HepG2 (cell line): ENCODE measurements around the gene TBC1D1. TPM values are rescaled to one million over a fixed set of nuclear protein-coding genes. Genes with fewer than 3 reads are reported as not detected.

ENCODE experiments used
- AGO2 ChIP-seq: fragments of 200-400 bp; formaldehyde crosslinking; optimal IDR thresholded peaks from 2 replicates; pipeline ENCODE3; 2017; ENCODE audit warnings: mild to moderate bottlenecking, low read depth, low read length, moderate library complexity
- ATM ChIP-seq: fragments of 450-650 bp; IDR thresholded peaks from 2 replicates; pipeline ENCODE4 v1.7.1; 2017; ENCODE audit warnings: mild to moderate bottlenecking, borderline replicate concordance
- CENPX ChIP-seq: sonication (generic); formaldehyde crosslinking; IDR thresholded peaks from 2 replicates; pipeline ENCODE4 v1.9.0; 2021; ENCODE audit warnings: mild to moderate bottlenecking, missing genetic modification reagents, moderate library complexity
- EP300 ChIP-seq, 3 experiments: sonication (generic) in 1 of 3; formaldehyde crosslinking in 1 of 3; IDR thresholded peaks; 2 replicates each; pipeline versions ENCODE4 v1.5.1 to v1.6.1; 2011 to 2020; ENCODE audit warnings: low read depth in 2 of 3, low read length in 2 of 3, borderline replicate concordance in 1 of 3, improper control_type of control experiment in 1 of 3, mild to moderate bottlenecking in 1 of 3, missing genetic modification reagents in 1 of 3, moderate library complexity in 1 of 3
- HMGXB4 ChIP-seq, 2 experiments: sonication (generic) in 1 of 2; formaldehyde crosslinking in 1 of 2; IDR thresholded peaks; 2 replicates each; pipeline versions ENCODE4 v1.4.0 to v1.6.1; 2018 to 2020; ENCODE audit warnings: missing genetic modification reagents in 2 of 2, borderline replicate concordance in 1 of 2, low read depth in 1 of 2, mild to moderate bottlenecking in 1 of 2, missing biosample characterization in 1 of 2
- JDP2 ChIP-seq: sonication (generic); formaldehyde crosslinking; IDR thresholded peaks from 2 replicates; pipeline ENCODE4 v1.8.1; 2022; ENCODE audit warnings: missing genetic modification reagents, borderline replicate concordance
- JUN ChIP-seq: sonication (generic); formaldehyde crosslinking; IDR thresholded peaks from 2 replicates; pipeline ENCODE4 v1.4.0; 2020; ENCODE audit warnings: mild to moderate bottlenecking, missing genetic modification reagents
- KDM4B ChIP-seq: sonication (generic); formaldehyde crosslinking; IDR thresholded peaks from 2 replicates; pipeline ENCODE4 v1.4.0; 2020; ENCODE audit warnings: missing genetic modification reagents
- SIN3B ChIP-seq: fragments of 150-350 bp; IDR thresholded peaks from 2 replicates; pipeline ENCODE4 v1.6.1; 2014; ENCODE audit warnings: low read length
- SMARCC2 ChIP-seq: fragments of 450-650 bp; IDR thresholded peaks from 2 replicates; pipeline ENCODE4 v1.6.1; 2017; ENCODE audit warnings: antibody characterized with exemption, mild to moderate bottlenecking
- SMYD3 ChIP-seq: sonication (generic); formaldehyde crosslinking; IDR thresholded peaks from 2 replicates; pipeline ENCODE4 v1.8.1; 2023; ENCODE audit warnings: mild to moderate bottlenecking, missing genetic modification reagents
- SP5 ChIP-seq: IDR thresholded peaks from 2 replicates; pipeline ENCODE4 v1.6.1; 2016; ENCODE audit warnings: low read depth, borderline replicate concordance
- ZNF230 ChIP-seq: sonication (generic); formaldehyde crosslinking; IDR thresholded peaks from 2 replicates; pipeline ENCODE4 v1.4.0; 2020; ENCODE audit warnings: mild to moderate bottlenecking, missing genetic modification reagents
- ZNF337 ChIP-seq: sonication (generic); formaldehyde crosslinking; IDR thresholded peaks from 2 replicates; pipeline ENCODE4 v1.5.1; 2020; ENCODE audit warnings: missing genetic modification reagents, low read depth, mild to moderate bottlenecking, borderline replicate concordance
- ZNF34 ChIP-seq: sonication (generic); formaldehyde crosslinking; IDR thresholded peaks from 2 replicates; pipeline ENCODE4 v1.4.0; 2020; ENCODE audit warnings: mild to moderate bottlenecking, missing genetic modification reagents, borderline replicate concordance
- ZNF350 ChIP-seq: sonication (generic); formaldehyde crosslinking; IDR thresholded peaks from 2 replicates; pipeline ENCODE4 v1.4.0; 2020; ENCODE audit warnings: mild to moderate bottlenecking, low read depth, missing genetic modification reagents, borderline replicate concordance
- ZNF430 ChIP-seq: sonication (generic); formaldehyde crosslinking; IDR thresholded peaks from 2 replicates; pipeline ENCODE4 v1.9.0; 2021; ENCODE audit warnings: mild to moderate bottlenecking, missing genetic modification reagents
- ZNF441 ChIP-seq: sonication (generic); formaldehyde crosslinking; IDR thresholded peaks from 2 replicates; pipeline ENCODE4 v1.7.0; 2021; ENCODE audit warnings: missing genetic modification reagents, borderline replicate concordance
- ZNF451 ChIP-seq: sonication (generic); formaldehyde crosslinking; IDR thresholded peaks from 2 replicates; pipeline ENCODE4 v1.5.0; 2020; ENCODE audit warnings: mild to moderate bottlenecking, missing genetic modification reagents
- ZNF550 ChIP-seq: sonication (generic); formaldehyde crosslinking; IDR thresholded peaks from 2 replicates; pipeline ENCODE4 v1.4.0; 2020; ENCODE audit warnings: mild to moderate bottlenecking, missing genetic modification reagents, borderline replicate concordance
- ZNF563 ChIP-seq: sonication (generic); formaldehyde crosslinking; IDR thresholded peaks from 2 replicates; pipeline ENCODE4 v1.8.0; 2022; ENCODE audit warnings: mild to moderate bottlenecking, moderate library complexity, missing genetic modification reagents
- ZNF597 ChIP-seq: sonication (generic); formaldehyde crosslinking; IDR thresholded peaks from 2 replicates; pipeline ENCODE4 v1.5.0; 2020; ENCODE audit warnings: missing genetic modification reagents
- ZNF670 ChIP-seq: sonication (generic); formaldehyde crosslinking; IDR thresholded peaks from 2 replicates; pipeline ENCODE4 v1.8.0; 2022; ENCODE audit warnings: mild to moderate bottlenecking, missing genetic modification reagents, borderline replicate concordance
- ZNF674 ChIP-seq: sonication (generic); formaldehyde crosslinking; IDR thresholded peaks from 2 replicates; pipeline ENCODE4 v1.5.0; 2020; ENCODE audit warnings: low read depth, mild to moderate bottlenecking, missing genetic modification reagents
- ZSCAN12 ChIP-seq: sonication (generic); formaldehyde crosslinking; IDR thresholded peaks from 2 replicates; pipeline ENCODE4 v1.9.0; 2021; ENCODE audit warnings: mild to moderate bottlenecking, missing genetic modification reagents
- polyA plus RNA-seq, 8 experiments: library from polyadenylated mRNA; depleted of rRNA in 3 of 8; stranded (reverse) in 7 of 8; unstranded in 1 of 8; fragments of >200 nt; fragmentation: Illumina TruSeq in 4 of 8; extraction: Trizol in 4 of 8; gene quantifications; 2 replicates each; pipeline versions ENCODE4 v1.2.1 to v1.2.3, GENCODE V29; 2011 to 2016; ENCODE audit warnings: low read depth in 4 of 8, missing spikeins in 1 of 8, mixed read lengths in 1 of 8; ENCODE audit not compliant: insufficient read depth in 1 of 8
- total RNA-seq, 5 experiments: library from RNA; depleted of rRNA; stranded (reverse); fragments of >200 nt; fragmentation: Illumina TruSeq; extraction: Trizol; gene quantifications; 2 replicates each; pipeline ENCODE4 v1.2.3, GENCODE V29; 2016; ENCODE audit warnings: low read depth in 1 of 5
- TF ChIP-seq, protein P1 (sequence below): IDR thresholded peaks from 2 replicates; pipeline ENCODE4 v1.6.1; 2016
- TF ChIP-seq, protein P2 (sequence below): sonication (generic); formaldehyde crosslinking; IDR thresholded peaks from 2 replicates; pipeline ENCODE4 v1.4.0; 2020; ENCODE audit warnings: missing genetic modification reagents, borderline replicate concordance

Gene TBC1D1
- total and polyA plus RNA-seq, 2 of the 13 experiments (the other 11 are each of a cell fraction or from before 2014, with no cell fraction given) = 37.3 to 62.8 TPM

DNA sequence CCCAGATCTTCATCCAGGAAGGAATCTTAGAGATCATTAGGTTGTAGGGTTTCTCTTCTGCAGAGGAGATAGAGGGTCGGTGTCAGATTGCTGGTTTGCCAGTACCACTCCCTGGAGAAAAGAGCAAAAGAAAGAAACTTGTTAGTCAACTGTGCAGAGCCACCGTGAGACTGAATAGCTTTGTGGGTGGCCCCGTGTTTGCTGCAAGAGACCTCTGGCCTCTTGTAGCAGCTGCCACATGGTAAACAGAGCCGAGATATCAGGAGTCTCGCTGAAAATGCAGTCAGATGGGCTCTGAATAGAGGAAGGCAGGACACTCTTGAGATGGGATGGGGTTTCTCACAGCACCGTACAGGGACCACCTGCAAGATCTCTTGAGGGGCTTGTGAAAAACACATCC is 219.0 kb downstream of the TBC1D1 start (continued):
- TF ChIP-seq ZNF670 (CRISPR knock-in tag) = no peak
- no peak for TF ChIP-seq ZNF451 (CRISPR knock-in tag)
- TF ChIP-seq ZNF230 (CRISPR knock-in tag) = 0 out of 2 replicates have a peak, but pooled peaks have one; percentile 39
- TF ChIP-seq HMGXB4 (CRISPR knock-in tag; IDR thresholded peaks at IDR 0.05; ENCODE audit: borderline replicate concordance in 1 of 2, low read depth in 1 of 2) = no peak
- no peak for TF ChIP-seq KDM4B (CRISPR knock-in tag)
- no peak for TF ChIP-seq ATM
- peak in 1 of 2 experiments; percentile 36; a peak in 1 of 4 replicates for TF ChIP-seq EP300 (IDR thresholded peaks at IDR 0.05; ENCODE audit: low read depth in 2 of 2, low read length in 2 of 2)
- TF ChIP-seq EP300 (CRISPR knock-in tag; IDR thresholded peaks at IDR 0.05; ENCODE audit: borderline replicate concordance) = no peak
- no peak for TF ChIP-seq ZNF441 (CRISPR knock-in tag)
- TF ChIP-seq ZSCAN12 (CRISPR knock-in tag) = no peak
- TF ChIP-seq ZNF337 (CRISPR knock-in tag) = no peak
- no peak for TF ChIP-seq ZNF350 (CRISPR knock-in tag)
- TF ChIP-seq ZNF550 (CRISPR knock-in tag) = no peak
- TF ChIP-seq SIN3B = no peak
- TF ChIP-seq, protein P1, sequence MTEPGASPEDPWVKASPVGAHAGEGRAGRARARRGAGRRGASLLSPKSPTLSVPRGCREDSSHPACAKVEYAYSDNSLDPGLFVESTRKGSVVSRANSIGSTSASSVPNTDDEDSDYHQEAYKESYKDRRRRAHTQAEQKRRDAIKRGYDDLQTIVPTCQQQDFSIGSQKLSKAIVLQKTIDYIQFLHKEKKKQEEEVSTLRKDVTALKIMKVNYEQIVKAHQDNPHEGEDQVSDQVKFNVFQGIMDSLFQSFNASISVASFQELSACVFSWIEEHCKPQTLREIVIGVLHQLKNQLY = no peak
- TF ChIP-seq ZNF34 (CRISPR knock-in tag) = no peak
- no peak for TF ChIP-seq JDP2 (CRISPR knock-in tag)
- no peak for TF ChIP-seq SMYD3 (CRISPR knock-in tag)
- TF ChIP-seq JUN (CRISPR knock-in tag) = no peak
- peak; percentile 33; the same call in 1 of the 2 replicates for TF ChIP-seq ZNF563 (CRISPR knock-in tag)
- TF ChIP-seq ZNF597 (CRISPR knock-in tag) = no peak
- TF ChIP-seq ZNF430 = no peak
- TF ChIP-seq, protein P2, sequence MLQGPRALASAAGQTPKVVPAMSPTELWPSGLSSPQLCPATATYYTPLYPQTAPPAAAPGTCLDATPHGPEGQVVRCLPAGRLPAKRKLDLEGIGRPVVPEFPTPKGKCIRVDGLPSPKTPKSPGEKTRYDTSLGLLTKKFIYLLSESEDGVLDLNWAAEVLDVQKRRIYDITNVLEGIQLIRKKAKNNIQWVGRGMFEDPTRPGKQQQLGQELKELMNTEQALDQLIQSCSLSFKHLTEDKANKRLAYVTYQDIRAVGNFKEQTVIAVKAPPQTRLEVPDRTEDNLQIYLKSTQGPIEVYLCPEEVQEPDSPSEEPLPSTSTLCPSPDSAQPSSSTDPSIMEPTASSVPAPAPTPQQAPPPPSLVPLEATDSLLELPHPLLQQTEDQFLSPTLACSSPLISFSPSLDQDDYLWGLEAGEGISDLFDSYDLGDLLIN (CRISPR knock-in tag) = no peak
- no peak for TF ChIP-seq SMARCC2
- TF ChIP-seq AGO2 = no peak
- TF ChIP-seq CENPX = no peak
- TF ChIP-seq SP5 (CRISPR knock-in tag) = peak; percentile 31; the same call in 1 of the 2 replicates
- TF ChIP-seq ZNF674 = no peak
